LNCaP clone FGC (cell line): Measurements from ENCODE around the gene ZNF827.

Experiments
- DNase-seq: peaks from one replicate; pipeline ENCODE4 v3.0.0-alpha.2; 2011; ENCODE audit warnings: low read depth
- H3K4me3 ChIP-seq: 2 replicates; pipeline ENCODE4 v1.5.1; 2011; ENCODE audit warnings: mild to moderate bottlenecking, low read depth, low read length, control low read depth
- TF ChIP-seq, protein P1 (sequence below): IDR thresholded peaks from 2 replicates; pipeline ENCODE4 v1.5.1; 2012; ENCODE audit warnings: mild to moderate bottlenecking; ENCODE audit not compliant: control insufficient read depth, insufficient read depth; ENCODE audit errors: extremely low read depth

The ZNF827 gene

GRCh38 chr4:145895056-145895455 lies 43.6 kb downstream of the ZNF827 start:
- no peak overlapping the region for H3K4me3 ChIP-seq
- no peak for DNase-seq
- TF ChIP-seq, protein P1, sequence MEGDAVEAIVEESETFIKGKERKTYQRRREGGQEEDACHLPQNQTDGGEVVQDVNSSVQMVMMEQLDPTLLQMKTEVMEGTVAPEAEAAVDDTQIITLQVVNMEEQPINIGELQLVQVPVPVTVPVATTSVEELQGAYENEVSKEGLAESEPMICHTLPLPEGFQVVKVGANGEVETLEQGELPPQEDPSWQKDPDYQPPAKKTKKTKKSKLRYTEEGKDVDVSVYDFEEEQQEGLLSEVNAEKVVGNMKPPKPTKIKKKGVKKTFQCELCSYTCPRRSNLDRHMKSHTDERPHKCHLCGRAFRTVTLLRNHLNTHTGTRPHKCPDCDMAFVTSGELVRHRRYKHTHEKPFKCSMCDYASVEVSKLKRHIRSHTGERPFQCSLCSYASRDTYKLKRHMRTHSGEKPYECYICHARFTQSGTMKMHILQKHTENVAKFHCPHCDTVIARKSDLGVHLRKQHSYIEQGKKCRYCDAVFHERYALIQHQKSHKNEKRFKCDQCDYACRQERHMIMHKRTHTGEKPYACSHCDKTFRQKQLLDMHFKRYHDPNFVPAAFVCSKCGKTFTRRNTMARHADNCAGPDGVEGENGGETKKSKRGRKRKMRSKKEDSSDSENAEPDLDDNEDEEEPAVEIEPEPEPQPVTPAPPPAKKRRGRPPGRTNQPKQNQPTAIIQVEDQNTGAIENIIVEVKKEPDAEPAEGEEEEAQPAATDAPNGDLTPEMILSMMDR, result no peak

- TF ChIP-seq, protein P1, result no peak
- DNase-seq, result no peak
- no peak overlapping the region for H3K4me3 ChIP-seq
Observed at GRCh38 chr4:145891958-145892357, 46.7 kb downstream of the ZNF827 start.

DNA sequence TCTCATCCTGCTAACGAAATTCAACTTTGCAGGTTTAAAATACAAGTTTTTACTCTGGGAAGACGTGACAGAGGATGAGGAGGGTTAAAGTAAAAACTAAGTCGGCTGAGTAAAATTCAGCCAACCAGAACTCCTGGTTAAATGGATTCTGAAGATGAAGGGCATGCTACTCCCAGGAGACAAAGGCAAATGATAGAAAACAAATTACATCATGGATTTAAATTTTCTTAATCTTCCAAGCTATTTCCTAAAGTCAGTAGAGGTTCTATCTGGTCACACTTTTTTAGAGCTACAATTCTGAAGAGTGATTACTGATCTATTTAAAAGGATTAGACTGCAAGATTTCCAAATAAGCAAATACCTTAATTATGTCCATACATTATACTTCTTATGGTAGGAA lies 47.9 kb downstream of the ZNF827 start:
- H3K4me3 ChIP-seq, result no peak overlapping the region
- TF ChIP-seq, protein P1, result no peak

GRCh38 chr4:145888393-145888792 lies 50.2 kb downstream of the ZNF827 start:
- DNase-seq, result no peak
- H3K4me3 ChIP-seq, result no peak overlapping the region
- TF ChIP-seq, protein P1, result no peak

More for the DNA sequence above, 47.9 kb downstream of the ZNF827 start:
- DNase-seq, result no peak

- H3K4me3 ChIP-seq, result no peak overlapping the region
- TF ChIP-seq, protein P1, result peak; percentile 32
- DNase-seq, result peak; percentile 17
Observed at GRCh38 chr4:145887241-145887991, 51.2 kb downstream of the ZNF827 start.

GRCh38 chr4:145886871-145887240 lies 51.8 kb downstream of the ZNF827 start:
- H3K4me3 ChIP-seq, result no peak overlapping the region
- TF ChIP-seq, protein P1, result no peak
- DNase-seq, result peak; percentile 15

- DNase-seq, result no peak
- no peak overlapping the region for H3K4me3 ChIP-seq
- TF ChIP-seq, protein P1, result no peak
Observed at GRCh38 chr4:145885666-145886065, 53.0 kb downstream of the ZNF827 start.
